Measurements from ENCODE around the gene SLC13A5.

- TF ChIP-seq CTCF (IDR thresholded peaks at IDR 0.05) (no peak), POLR2A (IDR thresholded peaks at IDR 0.05) (no peak)
Observed at GRCh38 chr17:6711081-6711674, 2.0 kb downstream of the SLC13A5 start.
